GM12878 (cell line): ENCODE measurements around the gene PHLDB1. TPM values are rescaled to one million over a fixed set of nuclear protein-coding genes. Genes with fewer than 3 reads are reported as not detected.
A peak's percentile ranks its signal among the peaks of the same experiment; 100 is the strongest.

Source experiments
- ATAC-seq: fragments of 200-7000 bp; cut with Tn5 transposase; 3 replicates; pipeline ENCODE4 v1.9.1; 2020; ENCODE audit warnings: mild to moderate bottlenecking, moderate library complexity
- BruUV-seq: library from RNA; stranded (reverse); fragments of 400-500 nt; replicated peaks from 2 replicates; lab custom pipeline; 2021; lab: Mats Ljungman, UMichigan
- CTCF ChIA-PET: fragments of 300-600 bp; sonication (Branson Sonifier 250); formaldehyde crosslinking; extraction: SDS; loops from one replicate; lab custom pipeline; 2021; ENCODE audit warnings: inconsistent platforms; lab: Yijun Ruan, JAX
- POLR2A ChIA-PET: fragments of 350-600 bp; formaldehyde crosslinking; extraction: SDS; loops from one replicate; lab custom pipeline; 2021; ENCODE audit warnings: inconsistent platforms; lab: Charles Lee
- RAD21 ChIA-PET: fragments of 300-600 bp; sonication (Branson Sonifier 250); formaldehyde crosslinking; loops from one replicate; lab custom pipeline; 2023; ENCODE audit warnings: antibody characterized with exemption; ENCODE audit not compliant: unreplicated experiment; lab: Charles Lee
- SMC1A ChIA-PET: fragments of 300-600 bp; sonication (Branson Sonifier 250); formaldehyde crosslinking; loops from one replicate; lab custom pipeline; 2023; ENCODE audit not compliant: unreplicated experiment, uncharacterized antibody; lab: Charles Lee
- DNase-seq: peaks from one replicate; pipeline ENCODE4 v3.0.0-alpha.2; 2011; ENCODE audit warnings: low read depth, low spot score
- FAIRE-seq: peaks from 3 replicates; lab custom pipeline; 2011; peaks lifted over from hg19 to GRCh38; lab: Jason Lieb, UNC
- H2AFZ ChIP-seq: 2 replicates; pipeline ENCODE4 v1.6.0; 2011; ENCODE audit warnings: low read depth, low read length, control low read depth; ENCODE audit not compliant: control insufficient read depth
- H3K27ac ChIP-seq: 2 replicates; pipeline ENCODE4 v1.5.1; 2011; ENCODE audit warnings: control low read depth; ENCODE audit not compliant: control insufficient read depth, insufficient read depth
- H3K27me3 ChIP-seq, 2 experiments: replicated peaks in 1 of 2; 2 replicates each; pipeline versions ENCODE4 v1.6.0 to v1.6.1; 2011; ENCODE audit warnings: low read length in 1 of 2; ENCODE audit not compliant: control insufficient read depth in 2 of 2, insufficient read depth in 2 of 2
- H3K36me3 ChIP-seq, 2 experiments: 2 replicates each; pipeline ENCODE4 v1.5.1; 2011; ENCODE audit warnings: low read length in 1 of 2; ENCODE audit not compliant: control insufficient read depth in 2 of 2, insufficient read depth in 2 of 2
- H3K4me1 ChIP-seq: 2 replicates; pipeline ENCODE4 v1.6.1; 2011; ENCODE audit warnings: mild to moderate bottlenecking, low read length, moderate library complexity, mixed read lengths; ENCODE audit not compliant: control insufficient read depth, insufficient read depth
- H3K4me2 ChIP-seq: 2 replicates; pipeline ENCODE4 v1.6.0; 2011; ENCODE audit warnings: control low read depth; ENCODE audit not compliant: control insufficient read depth, insufficient read depth
- H3K4me3 ChIP-seq: fragments of 200-600 bp; sonication (generic); 2 replicates; pipeline ENCODE4 v1.5.1; 2016
- H3K79me2 ChIP-seq: 2 replicates; pipeline ENCODE4 v1.6.0; 2011; ENCODE audit warnings: low read length; ENCODE audit not compliant: control insufficient read depth, insufficient read depth
- H3K9ac ChIP-seq: 2 replicates; pipeline ENCODE4 v1.8.0; 2011; ENCODE audit warnings: low read length, control low read depth, mixed read lengths; ENCODE audit not compliant: control insufficient read depth, insufficient read depth
- H3K9me3 ChIP-seq: replicated peaks from 3 replicates; pipeline ENCODE4 v1.5.1; 2011; ENCODE audit warnings: mild to moderate bottlenecking, low read length; ENCODE audit not compliant: control insufficient read depth, insufficient read depth
- H4K20me1 ChIP-seq: 2 replicates; pipeline ENCODE4 v1.6.0; 2011; ENCODE audit not compliant: control insufficient read depth, insufficient read depth
- DPF2 ChIP-seq: fragments of 450-650 bp; IDR thresholded peaks from 2 replicates; pipeline ENCODE4 v1.6.1; 2017; ENCODE audit warnings: mild to moderate bottlenecking
- ESRRA ChIP-seq: IDR thresholded peaks from 2 replicates; pipeline ENCODE4 v1.6.1; 2012; ENCODE audit warnings: mild to moderate bottlenecking, low read length, improper control_type of control experiment
- EZH2 ChIP-seq: IDR thresholded peaks from 2 replicates; pipeline ENCODE4 v1.6.1; 2012; ENCODE audit warnings: low read depth, mild to moderate bottlenecking, control low read depth, inconsistent platforms, low read length, borderline replicate concordance; ENCODE audit not compliant: control insufficient read depth
- GATAD2B ChIP-seq: fragments of 450-650 bp; conservative IDR thresholded peaks from 2 replicates; pipeline ENCODE4 v1.6.1; 2017; ENCODE audit warnings: low read depth, mild to moderate bottlenecking, moderate library complexity
- JUND ChIP-seq: IDR thresholded peaks from 2 replicates; pipeline ENCODE4 v1.6.1; 2012; ENCODE audit warnings: low read depth, mild to moderate bottlenecking, low read length, improper control_type of control experiment, moderate library complexity
- MYC ChIP-seq: IDR thresholded peaks from 2 replicates; pipeline ENCODE4 v1.6.1; 2011; ENCODE audit warnings: mild to moderate bottlenecking, low read length, moderate library complexity, inconsistent platforms; ENCODE audit not compliant: insufficient read depth, insufficient replicate concordance, insufficient read length, severe bottlenecking
- NFIC ChIP-seq: IDR thresholded peaks from 2 replicates; pipeline ENCODE4 v1.6.1; 2012; ENCODE audit warnings: low read depth, mild to moderate bottlenecking, inconsistent platforms, low read length, moderate library complexity
- SMAD5 ChIP-seq: IDR thresholded peaks from 2 replicates; pipeline ENCODE4 v1.6.1; 2016; ENCODE audit warnings: antibody characterized with exemption, low read depth
- SREBF2 ChIP-seq: IDR thresholded peaks from 2 replicates; pipeline ENCODE4 v1.6.1; 2012; ENCODE audit warnings: mild to moderate bottlenecking, low read length
- WRNIP1 ChIP-seq: IDR thresholded peaks from 2 replicates; pipeline ENCODE4 v1.6.1; 2011; ENCODE audit warnings: low read depth, low read length, improper control_type of control experiment, borderline replicate concordance
- YY1 ChIP-seq: IDR thresholded peaks from 2 replicates; pipeline ENCODE4 v1.6.1; 2011; ENCODE audit warnings: low read depth, mild to moderate bottlenecking, low read length
- WGBS: methylation state at CpG from one replicate; pipeline ENCODE4 v1.1.6; 2016; ENCODE audit warnings: low lambda C conversion rate; ENCODE audit not compliant: insufficient replicate concordance, insufficient coverage; ENCODE audit errors: missing lambda C conversion rate; 5-methylcytosine and 5-hydroxymethylcytosine counted together
- in situ Hi-C: fragments of 300-500 bp; cut with MboI; formaldehyde crosslinking; loops from 9 replicates; pipeline ENCODE4 v1.14.3; 2018; ENCODE audit warnings: mixed read lengths
- intact Hi-C: fragments of 100-400 bp; cut with micrococcal nuclease; formaldehyde crosslinking; loops from one replicate; pipeline ENCODE4 v1.14.2; 2022; ENCODE audit not compliant: unreplicated experiment
- polyA plus RNA-seq, 11 experiments: library from polyadenylated mRNA; depleted of rRNA in 4 of 11; unstranded in 6 of 11; stranded (reverse) in 5 of 11; fragments of >200 nt; fragmentation: Nextera tagmentation in 4 of 11; fragmentation: Illumina TruSeq in 1 of 11; extraction: Ambion mirVana in 4 of 11; extraction: Trizol in 1 of 11; gene quantifications; 1 replicate in 1 of 11; 2 replicates in 10 of 11; pipeline versions ENCODE4 v1.2.1 to v1.2.3, GENCODE V29; 2011 to 2016; ENCODE audit warnings: inconsistent platforms in 2 of 11, missing spikeins in 2 of 11, low read depth in 1 of 11
- total RNA-seq, 4 experiments: library from RNA; depleted of rRNA in 3 of 4; stranded (reverse); fragments of >200 nt in 3 of 4; fragmentation: Illumina TruSeq in 1 of 4; extraction: Trizol in 1 of 4; gene quantifications; 2 replicates each; pipeline versions ENCODE4 v1.2.1 to v1.2.3, GENCODE V29; 2013 to 2021
- TF ChIP-seq, protein P1 (sequence below): IDR thresholded peaks from 2 replicates; pipeline ENCODE4 v1.6.1; 2012; ENCODE audit warnings: low read depth, low read length, improper control_type of control experiment
- TF ChIP-seq, protein P2 (sequence below), 3 experiments: IDR thresholded peaks in 2 of 3; conservative IDR thresholded peaks in 1 of 3; 2 replicates each; pipeline ENCODE4 v1.5.1; 2011; ENCODE audit warnings: low read depth in 3 of 3, low read length in 3 of 3, mild to moderate bottlenecking in 3 of 3, control low read depth in 2 of 3, moderate library complexity in 2 of 3, inconsistent platforms in 1 of 3, mixed read lengths in 1 of 3; ENCODE audit not compliant: control insufficient read depth in 2 of 3, insufficient read depth in 1 of 3; ENCODE audit errors: extremely low read depth in 1 of 3
- TF ChIP-seq, protein P3 (sequence below): fragments of 450-650 bp; IDR thresholded peaks from 2 replicates; pipeline ENCODE4 v1.6.1; 2017; ENCODE audit warnings: mild to moderate bottlenecking
- TF ChIP-seq, protein P4 (sequence below): fragments of 450-650 bp; IDR thresholded peaks from 2 replicates; pipeline ENCODE4 v1.6.1; 2017; ENCODE audit warnings: borderline replicate concordance

Gene PHLDB1
- total and polyA plus RNA-seq, 10 of the 15 experiments (the other 5 are each of a cell fraction or from before 2014, with no cell fraction given): 0.03 to 0.26 (median 0.18) TPM; not detected in 4

DNA sequence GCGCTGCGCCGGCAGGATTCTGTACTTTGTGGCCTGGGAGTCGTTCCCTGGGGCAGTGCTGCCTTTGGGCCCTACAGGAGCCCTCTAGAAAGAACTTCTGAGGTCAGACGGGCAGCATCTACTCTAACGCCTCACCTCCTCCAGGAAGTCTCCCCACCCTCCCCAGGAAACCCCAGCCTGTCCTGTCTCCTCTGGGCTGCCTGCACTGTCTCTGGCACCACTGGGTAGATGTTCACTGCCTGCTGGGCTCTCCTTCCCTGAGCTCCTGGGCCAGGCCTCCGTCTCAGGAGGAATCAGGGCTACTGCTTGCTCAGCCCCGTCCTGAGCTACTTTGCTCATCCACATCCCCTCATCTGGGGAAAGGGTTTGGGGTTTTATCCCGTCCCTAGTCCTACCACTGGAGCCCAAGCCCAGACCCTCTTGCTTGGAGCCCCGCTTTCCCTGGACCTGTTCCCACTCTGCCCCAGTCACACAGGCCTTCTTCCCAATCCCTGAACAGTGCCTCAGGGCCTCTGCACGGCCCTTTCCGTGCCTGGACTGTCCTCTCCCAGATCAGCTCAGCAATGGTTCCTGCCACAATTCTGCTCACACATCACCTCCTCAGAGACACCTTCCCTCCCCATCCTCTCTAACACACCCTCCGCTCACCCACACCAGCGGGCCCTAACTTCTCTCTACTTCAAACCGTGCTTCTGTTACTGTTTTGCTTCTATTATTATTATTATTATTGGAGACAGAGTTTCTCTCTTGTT is 83.3 kb downstream of the PHLDB1 start:
- ChIA-PET RAD21 (interaction anchor here (0.6 to 2.5 kb wide), 9 partner anchors 25 to 648 kb away, joined by 3 to 20 read pairs (median 3); partner anchors contain the start of genes CXCR5 and DDX6), CTCF (interaction anchor here (0.8 to 5.8 kb wide), 31 partner anchors 9 to 283 kb away, joined by 3 to 68 read pairs (median 6); partner anchors contain the start of genes BCL9L, CXCR5, DDX6 and UPK2), POLR2A (no interaction called here), SMC1A (interaction anchor here (0.5 to 2.3 kb wide), 13 partner anchors 25 to 270 kb away, joined by 3 to 9 read pairs (median 4); no protein-coding TSS in a partner anchor)
- in situ Hi-C loops: no loop called here
- TF ChIP-seq SMAD5 (no peak), ESRRA (no peak), MYC (no peak), YY1 (no peak), DPF2 (no peak), WRNIP1 (no peak), EZH2 (no peak), GATAD2B (no peak), SREBF2 (no peak), NFIC (no peak), JUND (no peak)
- TF ChIP-seq, protein P1, sequence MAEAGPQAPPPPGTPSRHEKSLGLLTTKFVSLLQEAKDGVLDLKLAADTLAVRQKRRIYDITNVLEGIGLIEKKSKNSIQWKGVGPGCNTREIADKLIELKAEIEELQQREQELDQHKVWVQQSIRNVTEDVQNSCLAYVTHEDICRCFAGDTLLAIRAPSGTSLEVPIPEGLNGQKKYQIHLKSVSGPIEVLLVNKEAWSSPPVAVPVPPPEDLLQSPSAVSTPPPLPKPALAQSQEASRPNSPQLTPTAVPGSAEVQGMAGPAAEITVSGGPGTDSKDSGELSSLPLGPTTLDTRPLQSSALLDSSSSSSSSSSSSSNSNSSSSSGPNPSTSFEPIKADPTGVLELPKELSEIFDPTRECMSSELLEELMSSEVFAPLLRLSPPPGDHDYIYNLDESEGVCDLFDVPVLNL: no peak
- TF ChIP-seq, protein P2, sequence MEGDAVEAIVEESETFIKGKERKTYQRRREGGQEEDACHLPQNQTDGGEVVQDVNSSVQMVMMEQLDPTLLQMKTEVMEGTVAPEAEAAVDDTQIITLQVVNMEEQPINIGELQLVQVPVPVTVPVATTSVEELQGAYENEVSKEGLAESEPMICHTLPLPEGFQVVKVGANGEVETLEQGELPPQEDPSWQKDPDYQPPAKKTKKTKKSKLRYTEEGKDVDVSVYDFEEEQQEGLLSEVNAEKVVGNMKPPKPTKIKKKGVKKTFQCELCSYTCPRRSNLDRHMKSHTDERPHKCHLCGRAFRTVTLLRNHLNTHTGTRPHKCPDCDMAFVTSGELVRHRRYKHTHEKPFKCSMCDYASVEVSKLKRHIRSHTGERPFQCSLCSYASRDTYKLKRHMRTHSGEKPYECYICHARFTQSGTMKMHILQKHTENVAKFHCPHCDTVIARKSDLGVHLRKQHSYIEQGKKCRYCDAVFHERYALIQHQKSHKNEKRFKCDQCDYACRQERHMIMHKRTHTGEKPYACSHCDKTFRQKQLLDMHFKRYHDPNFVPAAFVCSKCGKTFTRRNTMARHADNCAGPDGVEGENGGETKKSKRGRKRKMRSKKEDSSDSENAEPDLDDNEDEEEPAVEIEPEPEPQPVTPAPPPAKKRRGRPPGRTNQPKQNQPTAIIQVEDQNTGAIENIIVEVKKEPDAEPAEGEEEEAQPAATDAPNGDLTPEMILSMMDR (IDR thresholded peaks at IDR 0.05 in 2 of 3, conservative IDR thresholded peaks at IDR 0.05 in 1 of 3; ENCODE audit: control insufficient read depth in 2 of 3, extremely low read depth in 1 of 3, insufficient read depth in 1 of 3, low read depth in 3 of 3, low read length in 3 of 3): no peak
- TF ChIP-seq, protein P3, sequence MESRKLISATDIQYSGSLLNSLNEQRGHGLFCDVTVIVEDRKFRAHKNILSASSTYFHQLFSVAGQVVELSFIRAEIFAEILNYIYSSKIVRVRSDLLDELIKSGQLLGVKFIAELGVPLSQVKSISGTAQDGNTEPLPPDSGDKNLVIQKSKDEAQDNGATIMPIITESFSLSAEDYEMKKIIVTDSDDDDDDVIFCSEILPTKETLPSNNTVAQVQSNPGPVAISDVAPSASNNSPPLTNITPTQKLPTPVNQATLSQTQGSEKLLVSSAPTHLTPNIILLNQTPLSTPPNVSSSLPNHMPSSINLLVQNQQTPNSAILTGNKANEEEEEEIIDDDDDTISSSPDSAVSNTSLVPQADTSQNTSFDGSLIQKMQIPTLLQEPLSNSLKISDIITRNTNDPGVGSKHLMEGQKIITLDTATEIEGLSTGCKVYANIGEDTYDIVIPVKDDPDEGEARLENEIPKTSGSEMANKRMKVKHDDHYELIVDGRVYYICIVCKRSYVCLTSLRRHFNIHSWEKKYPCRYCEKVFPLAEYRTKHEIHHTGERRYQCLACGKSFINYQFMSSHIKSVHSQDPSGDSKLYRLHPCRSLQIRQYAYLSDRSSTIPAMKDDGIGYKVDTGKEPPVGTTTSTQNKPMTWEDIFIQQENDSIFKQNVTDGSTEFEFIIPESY: no peak
- TF ChIP-seq, protein P4, sequence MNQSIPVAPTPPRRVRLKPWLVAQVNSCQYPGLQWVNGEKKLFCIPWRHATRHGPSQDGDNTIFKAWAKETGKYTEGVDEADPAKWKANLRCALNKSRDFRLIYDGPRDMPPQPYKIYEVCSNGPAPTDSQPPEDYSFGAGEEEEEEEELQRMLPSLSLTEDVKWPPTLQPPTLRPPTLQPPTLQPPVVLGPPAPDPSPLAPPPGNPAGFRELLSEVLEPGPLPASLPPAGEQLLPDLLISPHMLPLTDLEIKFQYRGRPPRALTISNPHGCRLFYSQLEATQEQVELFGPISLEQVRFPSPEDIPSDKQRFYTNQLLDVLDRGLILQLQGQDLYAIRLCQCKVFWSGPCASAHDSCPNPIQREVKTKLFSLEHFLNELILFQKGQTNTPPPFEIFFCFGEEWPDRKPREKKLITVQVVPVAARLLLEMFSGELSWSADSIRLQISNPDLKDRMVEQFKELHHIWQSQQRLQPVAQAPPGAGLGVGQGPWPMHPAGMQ: no peak
- H3K79me2 ChIP-seq: no peaks in the 10 kb centered on the region
- H3K4me2 ChIP-seq: 0 out of 2 replicates have a peak overlapping the region, but pooled peaks have one; percentile 99
- no peak overlapping the region for H3K4me3 ChIP-seq
- H2AFZ ChIP-seq: peak overlapping the region; percentile 96
- no peaks in the 10 kb centered on the region; a peak in 1 of 4 replicates for H3K27me3 ChIP-seq
- no peak for DNase-seq
- peak; percentile 4; the same call in 2 of the 3 replicates for ATAC-seq
- no peaks in the 10 kb centered on the region for H3K36me3 ChIP-seq
- BruUV-seq: no TSS peak
- H3K4me1 ChIP-seq: peaks cover 39% of the 10 kb centered on the region
- no peak overlapping the region for H3K27ac ChIP-seq
- H3K9me3 ChIP-seq: peaks cover 9% of the 10 kb centered on the region; the same call in 2 of the 3 replicates
- intact Hi-C loops: loop anchor here (1.0 to 2.0 kb wide), 2 partner anchors 240 to 266 kb away; partner anchors contain the start of gene UPK2
- 82% methylated on average over 14 of the region's 15 CpGs for WGBS
- H3K9ac ChIP-seq: no peak overlapping the region
- no peaks in the 10 kb centered on the region for H4K20me1 ChIP-seq
- FAIRE-seq: no peak
